ENCODE results near the gene BCAT1.
"Not testable (repeated sequence)": the region's sequence is repeated elsewhere in the genome, so short reads cannot be mapped to it uniquely, and the experiment has no call there.

BCAT1 gene

GRCh38 chr12:24948757-24949722 lies at the start of gene BCAT1:
TSS of gene BCAT1 (minus strand) at chr12:24949101. CDS start at chr12:24948932, 169 bp downstream.
- peak; percentile 42 for DNase-seq

- DNase-seq, result no peak
These were observed 49.2 kb upstream of the BCAT1 start for GRCh38 chr12:24997970-24998582.

GRCh38 chr12:24997496-24997895 lies 48.6 kb upstream of the BCAT1 start:
- DNase-seq, result no peak

GRCh38 chr12:24996820-24997219 lies 47.9 kb upstream of the BCAT1 start:
- no peak for DNase-seq

- DNase-seq, result no peak
These were observed 47.3 kb upstream of the BCAT1 start for GRCh38 chr12:24996102-24996797.

- DNase-seq, result no peak
These were observed 44.9 kb upstream of the BCAT1 start for GRCh38 chr12:24993793-24994192.

- peak; percentile 6 for DNase-seq
These were observed 42.5 kb upstream of the BCAT1 start for GRCh38 chr12:24991209-24992049.

- no peak for DNase-seq
These were observed 40.3 kb upstream of the BCAT1 start for GRCh38 chr12:24989216-24989615.

GRCh38 chr12:24982250-24982649 lies 33.3 kb upstream of the BCAT1 start:
- no peak for DNase-seq

- no peak for DNase-seq
These were observed 31.3 kb upstream of the BCAT1 start for GRCh38 chr12:24979976-24980730.

- no peak for DNase-seq
These were observed 30.4 kb upstream of the BCAT1 start for GRCh38 chr12:24979329-24979728.

- DNase-seq, result no peak
These were observed 28.8 kb upstream of the BCAT1 start for GRCh38 chr12:24977711-24978110.

GRCh38 chr12:24977060-24977459 lies 28.2 kb upstream of the BCAT1 start:
- DNase-seq, result no peak

GRCh38 chr12:24975425-24975824 lies 26.5 kb upstream of the BCAT1 start:
- DNase-seq, result no peak

GRCh38 chr12:24974216-24974615 lies 25.3 kb upstream of the BCAT1 start:
- no peak for DNase-seq

GRCh38 chr12:24972078-24972477 lies 23.2 kb upstream of the BCAT1 start:
- no peak for DNase-seq

GRCh38 chr12:24970177-24970576 lies 21.3 kb upstream of the BCAT1 start:
- DNase-seq, result no peak

GRCh38 chr12:24966951-24967564 lies 18.2 kb upstream of the BCAT1 start:
- DNase-seq, result no peak

GRCh38 chr12:24964342-24964741 lies 15.4 kb upstream of the BCAT1 start:
- no peak for DNase-seq

GRCh38 chr12:24960222-24960855 lies 11.4 kb upstream of the BCAT1 start:
- DNase-seq, result peak; percentile 10

- DNase-seq, result not testable (repeated sequence)
These were observed 7.5 kb upstream of the BCAT1 start for GRCh38 chr12:24956351-24956750.

Measured in CD4-positive, alpha-beta T cell treated with Interleukin-17A for 4 hours (primary cell).